NCI-H345 (cell line): Measurements from ENCODE around the gene CFH.
"Not testable (repeated sequence)": the region's sequence is repeated elsewhere in the genome, so short reads cannot be mapped to it uniquely, and the experiment has no call there.

Source experiments
- DNase-seq: peaks from one replicate; lab custom pipeline; 2025; lab: John Stamatoyannopoulos, UW

CFH gene

GRCh38 chr1:196769823-196770222 lies 118.0 kb downstream of the CFH start:
- not testable (repeated sequence) for DNase-seq

- DNase-seq, result no peak
These were observed 121.9 kb downstream of the CFH start for GRCh38 chr1:196773713-196774112.

- no peak for DNase-seq
These were observed 122.3 kb downstream of the CFH start for GRCh38 chr1:196774175-196774574.

DNA sequence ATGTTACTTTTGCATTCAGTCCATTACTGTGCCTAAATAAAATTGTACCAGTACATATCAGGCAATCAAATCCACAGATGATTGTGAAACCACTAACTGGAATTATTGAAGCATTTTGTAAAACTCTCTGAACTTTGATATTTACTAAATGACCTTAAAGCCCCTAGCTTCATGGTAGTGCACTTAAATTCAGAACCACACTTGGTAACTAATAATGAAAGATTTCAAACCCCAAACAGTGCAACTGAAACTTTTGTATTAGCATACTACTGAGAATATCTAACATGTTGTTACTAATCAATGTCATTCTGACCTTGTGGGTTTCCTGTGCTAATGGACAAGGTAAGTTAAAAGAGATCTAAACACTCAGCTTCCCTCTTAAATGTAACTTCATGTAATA lies 122.8 kb downstream of the CFH start, which contains the start of gene CFHR3:
TSS of gene CFHR3 (plus strand) at position 238 of the 400 bp plus-strand sequence. CDS start at position 285, 47 bp downstream.
- DNase-seq, result no peak

GRCh38 chr1:196777603-196778002 lies 125.8 kb downstream of the CFH start:
- DNase-seq, result no peak

DNA sequence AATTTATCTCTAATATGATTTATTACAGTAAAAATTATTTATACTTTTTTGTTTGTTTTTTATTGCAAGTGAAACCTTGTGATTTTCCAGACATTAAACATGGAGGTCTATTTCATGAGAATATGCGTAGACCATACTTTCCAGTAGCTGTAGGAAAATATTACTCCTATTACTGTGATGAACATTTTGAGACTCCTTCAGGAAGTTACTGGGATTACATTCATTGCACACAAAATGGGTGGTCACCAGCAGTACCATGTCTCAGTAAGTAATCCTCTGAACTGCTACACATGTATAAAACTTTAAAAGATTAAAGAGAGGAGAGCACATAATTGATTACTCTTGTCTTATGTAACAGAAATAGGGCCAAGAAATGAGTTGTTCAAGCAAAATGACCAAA lies 127.2 kb downstream of the CFH start:
- no peak for DNase-seq

- not testable (repeated sequence) for DNase-seq
These were observed 139.4 kb downstream of the CFH start for GRCh38 chr1:196791252-196791651.

GRCh38 chr1:196794103-196794502 lies 142.3 kb downstream of the CFH start:
- DNase-seq, result not testable (repeated sequence)
